ENCODE data around the gene SNX10. TPM values are rescaled to one million over a fixed set of nuclear protein-coding genes. Genes with fewer than 3 reads are reported as not detected.

Gene SNX10
- total and polyA plus RNA-seq, 7 donors = 1.7 to 8.2 (median 4.9) TPM

DNA sequence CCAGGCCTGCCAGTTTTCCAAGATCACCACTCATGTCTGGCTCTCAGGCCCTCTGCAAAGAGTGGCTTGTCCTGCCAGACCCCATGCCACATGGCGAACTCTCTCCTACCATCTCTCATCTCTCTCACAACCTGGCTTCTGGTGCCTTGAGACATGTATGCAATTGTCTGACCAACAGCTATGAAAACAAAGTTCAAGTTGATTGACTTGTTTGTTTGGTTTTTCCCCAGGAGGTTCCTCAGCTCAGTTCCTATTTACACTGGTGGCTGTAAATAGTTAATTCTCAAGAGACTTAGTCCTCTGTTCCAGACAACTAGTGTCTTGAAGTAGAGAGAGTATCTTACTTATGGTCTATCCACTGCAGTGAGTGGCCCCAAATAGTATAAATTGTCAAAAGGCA, 131.8 kb downstream of the SNX10 start:
- Histone ChIP-seq H3K27me3 (no peaks in the 10 kb centered on the region), H3K9me3 (no peaks in the 10 kb centered on the region), H3K27ac (no peak overlapping the region), H3K4me1 (no peaks in the 10 kb centered on the region), H3K4me3 (no peak overlapping the region), H3K36me3 (no peaks in the 10 kb centered on the region)
- intact Hi-C loops (cut with DNase I) = no loop called here
- DNase-seq = no peak
- WGBS, 2 donors = 94% methylated on average over 1 of the region's 1 CpG
- TF ChIP-seq POLR2A (IDR thresholded peaks at IDR 0.05) (no peak), POLR2AphosphoS5 (IDR thresholded peaks at IDR 0.05) (no peak), EP300 (IDR thresholded peaks at IDR 0.05) (no peak)
- TF ChIP-seq, protein P1, sequence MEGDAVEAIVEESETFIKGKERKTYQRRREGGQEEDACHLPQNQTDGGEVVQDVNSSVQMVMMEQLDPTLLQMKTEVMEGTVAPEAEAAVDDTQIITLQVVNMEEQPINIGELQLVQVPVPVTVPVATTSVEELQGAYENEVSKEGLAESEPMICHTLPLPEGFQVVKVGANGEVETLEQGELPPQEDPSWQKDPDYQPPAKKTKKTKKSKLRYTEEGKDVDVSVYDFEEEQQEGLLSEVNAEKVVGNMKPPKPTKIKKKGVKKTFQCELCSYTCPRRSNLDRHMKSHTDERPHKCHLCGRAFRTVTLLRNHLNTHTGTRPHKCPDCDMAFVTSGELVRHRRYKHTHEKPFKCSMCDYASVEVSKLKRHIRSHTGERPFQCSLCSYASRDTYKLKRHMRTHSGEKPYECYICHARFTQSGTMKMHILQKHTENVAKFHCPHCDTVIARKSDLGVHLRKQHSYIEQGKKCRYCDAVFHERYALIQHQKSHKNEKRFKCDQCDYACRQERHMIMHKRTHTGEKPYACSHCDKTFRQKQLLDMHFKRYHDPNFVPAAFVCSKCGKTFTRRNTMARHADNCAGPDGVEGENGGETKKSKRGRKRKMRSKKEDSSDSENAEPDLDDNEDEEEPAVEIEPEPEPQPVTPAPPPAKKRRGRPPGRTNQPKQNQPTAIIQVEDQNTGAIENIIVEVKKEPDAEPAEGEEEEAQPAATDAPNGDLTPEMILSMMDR (IDR thresholded peaks at IDR 0.05) = no peak

Other genes with a start within 250 kb of the SNX10 start
- gene NFE2L3, start 139.7 kb upstream of the SNX10 start, total RNA-seq = 1 to 10 TPM in 3 of 4 donors, under 1 TPM in 1; 0.55 to 2.1 (median 1.7) TPM
- gene NFE2L3, start 139.7 kb upstream of the SNX10 start, polyA plus RNA-seq = 10 to 100 TPM in 1 of 3 donors, 1 to 10 TPM in 1, under 1 TPM in 1; 0.60 to 15.0 (median 2.3) TPM
- 100 to 1,000 TPM; 141 to 208 (median 181) TPM for gene HNRNPA2B1, start 91.1 kb upstream of the SNX10 start, total RNA-seq
- gene HNRNPA2B1, start 91.1 kb upstream of the SNX10 start, polyA plus RNA-seq = 100 to 1,000 TPM; 437 to 885 (median 514) TPM
- gene CBX3, start 90.1 kb upstream of the SNX10 start, total RNA-seq = 10 to 100 TPM; 58.1 to 97.1 (median 88.3) TPM
- 100 to 1,000 TPM in 1 of 3 donors, 10 to 100 TPM in 2; 93.6 to 101 (median 94.9) TPM for gene CBX3, start 90.1 kb upstream of the SNX10 start, polyA plus RNA-seq